ENCODE measurements around the gene ZFAND4.
A peak's percentile ranks its signal among the peaks of the same experiment; 100 is the strongest.
"Not testable (repeated sequence)": the region's sequence is repeated elsewhere in the genome, so short reads cannot be mapped to it uniquely, and the experiment has no call there.

The ZFAND4 gene

DNA sequence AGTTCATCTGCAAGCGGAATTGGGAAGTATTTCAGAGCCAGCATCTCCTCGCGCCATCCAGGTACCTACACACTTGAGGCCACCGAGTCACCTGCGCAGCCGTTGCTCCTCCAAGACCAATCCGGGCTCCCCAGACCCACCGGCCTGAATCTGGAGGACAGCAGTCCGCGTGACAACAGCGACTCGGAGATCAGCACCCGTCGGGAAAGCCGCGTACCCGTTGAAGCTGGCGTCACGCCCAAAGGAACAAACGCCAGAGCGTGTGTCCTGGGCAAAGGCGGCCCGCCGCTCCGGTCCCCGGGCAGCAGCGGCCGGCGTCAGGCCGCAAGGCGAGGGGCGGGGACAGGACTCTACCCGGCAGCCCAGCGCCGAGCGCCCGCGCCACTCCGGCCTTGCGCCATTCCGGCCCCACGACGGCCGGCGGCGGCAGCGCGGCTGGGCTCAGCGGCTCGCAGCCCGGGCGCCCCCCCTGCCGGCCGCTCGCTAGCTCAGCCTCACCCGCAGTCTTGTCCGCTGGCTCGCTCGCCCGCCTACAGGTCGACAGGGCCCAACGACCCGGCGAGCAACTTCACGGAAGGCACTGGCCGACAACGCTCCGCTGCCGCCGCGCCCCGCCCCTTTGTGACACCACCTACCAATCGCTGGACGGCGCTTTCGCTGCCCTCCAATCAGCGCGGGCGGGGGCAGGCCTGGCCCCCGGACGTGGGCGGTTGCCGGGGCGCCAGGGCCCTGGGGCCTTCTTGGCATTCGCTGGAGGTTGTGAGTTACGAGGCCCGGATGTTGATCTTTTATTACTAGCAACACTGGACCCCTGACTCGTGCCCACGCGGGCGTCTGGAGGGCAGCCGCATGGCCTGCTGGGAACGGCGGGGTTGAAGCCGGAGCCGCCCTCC lies at the start of gene ZFAND4:
Gene ZFAND4, minus strand, starts transcription at position 592 of the 893 bp plus-strand sequence. CDS start 9,047 bp downstream, outside the sequence.
- Mint-ChIP-seq H3K27ac (peak within 1 kb of the TSS; percentile 86), H3K4me3 (peak within 1 kb of the TSS; percentile 92), H3K9me3 (ENCODE audit: low read depth) (no peaks in the 10 kb centered on the region), H3K36me3 (no peaks in the 10 kb centered on the region), H3K4me1 (ENCODE audit: low read depth) (peaks cover 44% of the 10 kb centered on the region), H3K27me3 (no peaks in the 10 kb centered on the region)

DNA sequence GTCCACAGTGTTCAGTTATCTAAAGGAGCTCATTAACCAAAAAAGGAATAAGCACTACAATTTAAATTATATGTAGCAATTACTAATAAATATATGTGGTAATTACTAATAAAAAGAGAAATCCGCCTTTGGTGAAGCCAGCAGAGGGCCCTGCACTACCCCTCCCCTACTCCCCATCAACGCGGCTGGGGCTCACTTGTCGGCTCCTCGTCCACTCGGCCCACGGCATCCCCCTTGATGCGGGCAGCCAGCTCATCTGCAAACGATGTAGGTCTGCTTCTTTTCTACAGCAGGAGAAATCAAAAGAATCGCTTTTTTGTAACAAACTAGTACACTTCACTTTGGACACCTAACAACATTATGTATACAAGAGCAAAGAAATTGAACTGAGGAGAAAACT lies 48.9 kb upstream of the ZFAND4 start:
- not testable (repeated sequence) for H3K27ac Mint-ChIP-seq; H3K9me3 Mint-ChIP-seq (ENCODE audit: low read depth); H3K36me3 Mint-ChIP-seq; H3K4me1 Mint-ChIP-seq (ENCODE audit: low read depth); H3K27me3 Mint-ChIP-seq; H3K4me3 Mint-ChIP-seq

DNA sequence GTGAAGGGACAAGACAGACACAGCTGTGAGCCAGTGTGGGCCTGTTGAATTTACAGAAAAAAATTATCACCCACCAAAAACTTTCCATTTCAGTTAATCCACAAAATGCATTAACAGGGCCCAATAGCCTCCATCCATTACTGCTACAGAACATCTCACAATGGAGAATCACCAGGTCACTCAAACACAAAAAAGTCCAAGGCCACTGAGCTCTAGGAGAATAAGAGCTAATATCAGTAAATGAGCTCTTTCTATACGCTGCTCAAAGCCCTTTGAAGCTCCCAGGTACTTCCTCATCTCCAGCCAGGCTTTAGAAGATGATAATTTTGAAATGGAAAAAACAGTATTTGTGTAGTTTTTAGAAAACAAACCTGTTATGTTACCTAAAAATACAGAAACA lies 45.1 kb upstream of the ZFAND4 start:
- not testable (repeated sequence) for H3K4me3 Mint-ChIP-seq; H3K27ac Mint-ChIP-seq; H3K4me1 Mint-ChIP-seq (ENCODE audit: low read depth); H3K27me3 Mint-ChIP-seq; H3K9me3 Mint-ChIP-seq (ENCODE audit: low read depth); H3K36me3 Mint-ChIP-seq

DNA sequence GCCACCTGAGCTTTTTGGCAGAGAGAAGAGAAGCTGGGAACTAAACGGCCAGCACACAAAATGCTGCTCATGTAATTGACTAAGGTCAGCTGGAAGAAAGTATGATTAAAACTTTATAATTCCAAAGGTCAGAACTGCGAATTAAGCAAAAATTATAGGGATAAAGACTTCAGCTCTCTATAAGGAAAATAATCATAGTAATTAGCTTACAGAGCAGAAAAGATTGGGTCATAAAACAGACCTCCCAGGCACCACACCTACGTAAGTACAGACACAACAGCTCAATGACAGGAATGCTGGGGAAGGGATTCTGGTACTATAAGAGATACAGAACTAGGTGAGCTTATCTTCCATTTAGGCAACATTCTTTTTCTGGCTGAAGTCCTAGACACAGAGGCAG lies 44.5 kb upstream of the ZFAND4 start:
- H3K27ac Mint-ChIP-seq; H3K4me1 Mint-ChIP-seq (ENCODE audit: low read depth); H3K4me3 Mint-ChIP-seq; H3K9me3 Mint-ChIP-seq (ENCODE audit: low read depth); H3K36me3 Mint-ChIP-seq; H3K27me3 Mint-ChIP-seq: not testable (repeated sequence)

DNA sequence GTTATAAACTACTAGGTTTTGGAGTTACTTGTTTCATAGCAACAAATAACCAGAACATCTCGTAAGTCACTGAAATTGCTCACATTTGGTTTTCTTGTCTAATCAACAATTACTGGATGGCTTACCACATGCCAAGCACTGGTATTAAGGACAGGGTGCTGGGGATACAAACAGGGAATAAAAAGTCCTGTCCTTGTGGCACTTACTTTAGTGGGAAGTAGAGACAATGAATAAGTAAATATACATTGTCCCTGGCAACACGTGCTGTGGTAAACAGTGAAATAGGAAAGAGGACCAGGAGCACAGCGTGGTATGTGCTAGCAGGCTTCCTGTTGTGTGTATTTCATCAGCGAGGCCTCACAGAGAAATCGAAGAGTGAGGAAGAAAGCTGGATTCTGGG lies 38.7 kb upstream of the ZFAND4 start:
- H3K36me3 Mint-ChIP-seq; H3K9me3 Mint-ChIP-seq (ENCODE audit: low read depth); H3K4me3 Mint-ChIP-seq; H3K27me3 Mint-ChIP-seq; H3K27ac Mint-ChIP-seq; H3K4me1 Mint-ChIP-seq (ENCODE audit: low read depth): not testable (repeated sequence)

DNA sequence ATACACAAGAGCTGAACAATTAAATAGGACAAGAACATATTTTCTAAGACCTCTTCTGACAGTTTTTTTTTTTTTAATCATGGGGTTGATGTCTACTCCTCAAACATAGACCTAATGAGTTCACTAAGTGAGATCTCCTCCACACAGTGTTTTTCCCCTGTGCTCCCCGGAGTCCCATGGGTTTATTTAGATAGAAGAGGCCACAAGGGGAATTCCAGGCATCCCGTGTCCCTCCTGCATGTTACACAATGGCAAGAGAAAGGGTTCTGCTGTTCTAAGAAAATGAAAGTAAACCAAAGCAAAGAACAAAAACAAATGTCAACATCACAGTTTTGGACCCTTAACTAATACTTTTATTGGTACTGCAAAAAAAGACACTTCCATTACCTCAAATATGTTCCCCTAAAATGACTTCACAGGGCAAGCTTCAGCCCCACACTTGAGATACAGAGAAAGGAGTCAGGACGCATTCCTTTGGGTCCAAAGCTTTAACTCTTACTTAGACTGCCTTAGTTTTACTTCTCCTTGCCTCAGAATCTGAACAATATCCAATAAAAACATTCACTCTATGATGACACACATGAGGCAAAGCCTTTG lies 37.7 kb upstream of the ZFAND4 start:
- H3K4me3 Mint-ChIP-seq; H3K4me1 Mint-ChIP-seq (ENCODE audit: low read depth); H3K27me3 Mint-ChIP-seq; H3K9me3 Mint-ChIP-seq (ENCODE audit: low read depth); H3K36me3 Mint-ChIP-seq; H3K27ac Mint-ChIP-seq: not testable (repeated sequence)

DNA sequence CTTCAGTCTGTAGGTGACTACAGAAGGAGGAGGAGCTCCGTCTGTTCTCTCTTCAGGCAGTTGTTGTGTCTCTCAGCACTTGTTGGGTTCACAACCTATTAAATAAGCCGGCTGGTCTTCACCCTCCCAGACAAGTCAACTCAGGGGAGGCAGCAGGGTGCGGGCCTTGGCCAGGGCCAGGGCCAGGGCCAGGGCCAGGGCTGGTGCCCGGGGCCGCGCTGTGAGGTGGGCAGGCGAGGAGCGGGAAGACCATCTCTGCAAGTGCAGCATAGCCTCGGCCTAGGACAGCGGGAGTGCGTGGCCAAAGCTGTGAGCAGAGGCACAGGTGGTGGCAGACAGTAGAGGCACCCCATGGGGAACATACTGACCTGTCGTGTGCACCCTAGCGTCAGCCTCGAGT lies 5.9 kb upstream of the ZFAND4 start:
- not testable (repeated sequence) for H3K4me1 Mint-ChIP-seq (ENCODE audit: low read depth); H3K9me3 Mint-ChIP-seq (ENCODE audit: low read depth); H3K4me3 Mint-ChIP-seq; H3K27ac Mint-ChIP-seq; H3K27me3 Mint-ChIP-seq; H3K36me3 Mint-ChIP-seq

DNA sequence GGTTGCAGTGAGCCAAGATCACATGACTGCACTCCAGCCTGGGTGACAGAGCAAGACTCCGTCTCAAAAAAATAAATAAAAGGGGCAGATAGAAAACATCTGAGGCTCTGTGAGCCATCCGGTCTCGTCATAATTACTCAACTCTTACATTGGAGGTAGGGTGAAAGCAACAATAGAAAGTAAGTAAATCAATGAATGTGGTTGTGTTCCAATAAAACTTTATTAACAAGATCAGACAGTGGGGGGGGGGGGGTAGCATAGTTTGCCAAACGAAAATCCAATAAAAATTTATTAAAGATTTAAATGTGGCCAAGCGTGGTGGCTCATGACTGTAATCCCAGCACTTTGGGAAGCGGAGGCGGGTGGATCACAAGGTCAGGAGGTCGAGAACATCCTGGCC lies 2.8 kb upstream of the ZFAND4 start:
- Mint-ChIP-seq H3K36me3 (no peaks in the 10 kb centered on the region), H3K27ac (no peak overlapping the region), H3K4me1 (ENCODE audit: low read depth) (peaks cover 19% of the 10 kb centered on the region), H3K4me3 (no peak overlapping the region), H3K27me3 (no peaks in the 10 kb centered on the region), H3K9me3 (ENCODE audit: low read depth) (no peaks in the 10 kb centered on the region)

DNA sequence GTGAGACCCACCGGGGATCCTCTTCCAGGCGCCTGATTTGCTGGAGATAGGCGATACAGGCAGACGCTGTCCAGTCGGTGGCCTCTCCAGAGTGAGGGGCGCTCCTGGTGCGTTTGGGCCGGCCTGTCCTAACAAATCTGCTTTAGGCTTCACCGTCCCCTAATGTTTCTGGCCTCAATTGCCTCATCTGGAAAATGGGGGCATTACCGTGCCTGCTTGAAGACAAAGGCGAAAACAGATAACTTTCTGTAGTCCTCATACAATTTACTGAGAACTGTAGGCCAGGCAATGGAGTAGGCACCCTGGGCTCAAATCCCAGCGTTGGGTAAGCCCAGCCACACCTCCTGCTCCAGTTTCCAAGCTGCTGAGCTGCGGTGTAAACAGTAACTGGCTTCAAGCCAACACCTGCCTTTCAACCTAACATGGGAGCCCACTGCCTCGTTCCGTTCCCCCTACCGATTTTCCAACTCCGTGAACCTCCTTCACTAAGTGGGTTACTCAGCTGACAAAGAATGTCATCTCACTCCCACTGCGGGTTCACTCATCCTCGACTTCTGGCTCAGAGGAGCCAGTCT lies 589 bp upstream of the ZFAND4 start:
- Mint-ChIP-seq H3K9me3 (ENCODE audit: low read depth) (no peaks in the 10 kb centered on the region), H3K4me1 (ENCODE audit: low read depth) (peaks cover 37% of the 10 kb centered on the region), H3K27ac (peak overlapping the region; percentile 86), H3K36me3 (no peaks in the 10 kb centered on the region), H3K27me3 (no peaks in the 10 kb centered on the region), H3K4me3 (peak overlapping the region; percentile 81)

DNA sequence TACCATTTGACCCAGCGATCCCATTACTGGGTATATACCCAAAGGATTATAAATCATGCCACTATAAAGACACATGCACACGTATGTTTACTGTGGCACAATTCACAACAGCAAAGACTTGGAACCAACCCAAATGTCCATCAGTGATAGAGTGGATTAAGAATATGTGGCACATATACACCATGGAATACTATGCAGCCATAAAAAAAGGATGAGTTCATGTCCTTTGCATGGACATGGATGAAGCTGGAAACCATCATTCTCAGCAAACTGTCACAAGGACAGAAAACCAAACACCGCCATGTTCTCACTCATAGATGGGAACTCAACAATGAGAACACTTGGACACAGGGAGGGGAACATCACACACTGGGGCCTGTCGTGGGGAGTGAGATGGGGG lies 1.3 kb downstream of the ZFAND4 start:
- H3K4me1 Mint-ChIP-seq (ENCODE audit: low read depth), result peaks cover 46% of the 10 kb centered on the region
- not testable (repeated sequence) for H3K9me3 Mint-ChIP-seq (ENCODE audit: low read depth); H3K36me3 Mint-ChIP-seq; H3K27me3 Mint-ChIP-seq
- peak overlapping the region; percentile 85 for H3K27ac Mint-ChIP-seq
- peak overlapping the region; percentile 92 for H3K4me3 Mint-ChIP-seq

DNA sequence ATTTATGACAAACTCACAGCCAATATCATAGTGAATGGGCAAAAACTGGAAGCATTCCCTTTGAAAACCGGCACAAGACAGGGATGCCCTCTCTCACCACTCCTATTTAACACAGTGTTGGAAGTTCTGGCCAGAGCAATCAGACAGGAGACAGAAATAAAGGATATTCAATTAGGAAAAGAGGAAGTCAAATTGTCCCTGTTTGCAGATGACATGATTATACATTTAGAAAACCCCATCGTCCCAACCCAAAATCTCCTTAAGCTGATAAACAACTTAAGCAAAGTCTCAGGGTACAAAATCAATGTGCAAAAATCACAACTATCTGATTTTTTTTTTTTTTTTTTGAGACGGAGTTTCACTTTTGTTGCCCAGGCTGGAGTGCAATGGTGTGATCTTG lies 2.7 kb downstream of the ZFAND4 start:
- H3K36me3 Mint-ChIP-seq; H3K27me3 Mint-ChIP-seq; H3K9me3 Mint-ChIP-seq (ENCODE audit: low read depth): not testable (repeated sequence)
- Mint-ChIP-seq H3K4me1 (ENCODE audit: low read depth) (peaks cover 46% of the 10 kb centered on the region), H3K4me3 (peak overlapping the region; percentile 64), H3K27ac (peak overlapping the region; percentile 64)

DNA sequence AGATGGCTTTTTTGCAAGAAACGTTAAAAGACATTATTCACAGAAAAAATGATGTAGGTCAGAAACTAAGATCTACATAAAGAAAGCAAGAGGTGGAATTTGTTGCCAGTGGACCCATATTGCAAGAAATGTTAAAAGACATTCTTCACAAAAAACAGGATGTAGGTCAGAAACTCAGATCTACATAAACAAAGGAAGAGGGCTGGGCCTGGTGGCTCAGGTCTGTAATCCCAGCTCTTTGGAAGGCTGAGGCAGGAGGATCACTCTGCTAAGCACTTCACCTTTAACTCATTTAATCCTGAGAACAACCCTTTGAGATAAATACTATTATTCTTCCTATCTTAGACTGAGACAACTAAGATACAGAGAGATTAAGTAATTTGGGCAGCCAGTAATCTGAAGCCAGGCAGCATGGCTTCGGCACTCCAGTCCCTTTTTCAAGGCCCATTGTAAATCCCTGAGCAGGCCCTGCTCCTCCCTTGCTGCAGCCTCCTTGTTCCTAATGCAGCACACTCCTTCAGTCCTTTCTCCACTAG lies 11.6 kb downstream of the ZFAND4 start:
- Mint-ChIP-seq H3K27ac (peak overlapping the region; percentile 41), H3K9me3 (ENCODE audit: low read depth) (peaks cover 4% of the 10 kb centered on the region), H3K4me3 (no peak overlapping the region), H3K4me1 (ENCODE audit: low read depth) (peaks cover 42% of the 10 kb centered on the region), H3K36me3 (peaks cover 37% of the 10 kb centered on the region), H3K27me3 (no peaks in the 10 kb centered on the region)

DNA sequence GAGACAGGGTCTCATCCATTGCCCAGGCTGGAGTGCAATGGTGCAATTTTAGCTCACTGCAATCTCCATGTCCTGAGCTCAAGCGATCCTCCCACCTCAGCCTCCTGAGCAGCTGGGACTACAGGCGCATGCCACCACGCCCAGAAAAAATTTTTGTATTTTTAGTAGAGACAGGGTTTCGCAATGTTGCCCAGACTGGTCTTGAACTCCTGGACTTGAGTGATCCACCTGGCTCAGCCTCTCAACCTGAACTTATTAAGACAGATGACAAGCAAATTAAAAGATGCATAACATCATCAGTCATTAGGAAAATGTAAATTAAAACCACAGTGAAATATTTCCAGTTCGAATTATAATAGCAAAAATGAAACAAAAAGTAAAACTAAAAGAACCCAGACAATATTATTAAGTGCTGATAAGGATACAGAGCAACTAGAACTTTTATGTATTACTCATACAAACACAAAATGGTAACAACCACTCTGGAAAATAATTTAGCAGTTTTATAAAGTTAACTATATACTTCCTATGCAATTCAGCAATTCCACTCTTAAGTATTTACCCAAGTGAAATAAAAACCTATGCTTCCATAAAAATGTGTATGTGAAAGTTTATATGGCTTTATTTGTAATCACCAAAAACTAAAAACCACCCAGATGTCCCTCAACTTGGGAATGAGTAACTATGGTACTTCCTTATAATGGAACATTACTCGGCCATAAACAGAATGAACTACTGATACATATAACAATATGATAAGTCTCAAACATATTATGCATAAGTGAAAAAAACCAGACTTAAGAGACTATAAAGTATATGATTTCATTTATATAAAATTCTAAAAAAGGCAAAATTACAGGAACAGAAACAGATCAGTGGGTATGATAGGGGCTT lies 15.3 kb downstream of the ZFAND4 start:
- Mint-ChIP-seq H3K27ac (peak overlapping the region; percentile 16), H3K4me1 (ENCODE audit: low read depth) (peaks cover 57% of the 10 kb centered on the region), H3K9me3 (ENCODE audit: low read depth) (peaks cover 4% of the 10 kb centered on the region), H3K27me3 (no peaks in the 10 kb centered on the region), H3K4me3 (no peak overlapping the region), H3K36me3 (peaks cover 39% of the 10 kb centered on the region)

DNA sequence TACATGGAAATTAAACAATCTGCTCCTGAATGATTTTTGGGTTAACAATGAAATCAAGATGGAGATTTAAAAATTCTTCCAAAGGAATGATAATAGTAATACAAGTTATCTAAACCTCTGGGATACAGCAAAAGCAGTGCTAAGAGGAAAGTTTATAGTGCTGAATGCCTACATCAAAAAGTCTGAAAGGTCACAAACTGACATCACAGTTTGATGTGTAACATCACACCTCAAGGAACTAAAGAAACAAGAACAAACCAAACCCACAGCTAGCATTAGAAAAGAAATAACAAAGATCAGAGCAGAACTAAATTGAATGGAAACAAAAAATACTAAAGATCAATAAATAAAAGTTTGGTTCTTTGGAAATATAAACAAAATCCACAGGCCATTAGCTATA lies 17.4 kb downstream of the ZFAND4 start:
- no peaks in the 10 kb centered on the region for H3K27me3 Mint-ChIP-seq
- H3K9me3 Mint-ChIP-seq (ENCODE audit: low read depth), result no peaks in the 10 kb centered on the region
- no peak overlapping the region for H3K27ac Mint-ChIP-seq
- H3K36me3 Mint-ChIP-seq, result peaks cover 31% of the 10 kb centered on the region
- H3K4me3 Mint-ChIP-seq, result no peak overlapping the region
- H3K4me1 Mint-ChIP-seq (ENCODE audit: low read depth), result peaks cover 46% of the 10 kb centered on the region

DNA sequence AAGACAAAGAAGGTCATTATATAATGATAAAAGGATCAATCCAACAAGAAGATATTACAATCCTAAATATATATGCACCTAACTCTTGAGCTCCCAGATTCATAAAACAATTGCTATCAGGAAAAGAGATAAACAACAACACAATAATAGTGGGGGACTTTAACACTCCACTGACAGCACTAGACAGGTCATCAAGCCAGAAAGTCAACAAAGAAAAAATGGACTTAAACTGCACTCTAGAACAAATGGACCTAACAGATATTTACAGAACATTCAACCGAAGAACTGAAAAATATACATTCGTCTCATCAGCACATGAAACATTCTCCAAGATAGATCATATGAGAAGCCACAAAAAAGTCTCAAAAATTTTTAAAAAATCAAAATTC lies 17.8 kb downstream of the ZFAND4 start:
- not testable (repeated sequence) for H3K27me3 Mint-ChIP-seq; H3K4me3 Mint-ChIP-seq; H3K9me3 Mint-ChIP-seq (ENCODE audit: low read depth); H3K27ac Mint-ChIP-seq
- Mint-ChIP-seq H3K4me1 (ENCODE audit: low read depth) (peaks cover 46% of the 10 kb centered on the region), H3K36me3 (peaks cover 30% of the 10 kb centered on the region)

All from activated naive CD8-positive, alpha-beta T cell (primary cell).